SU-DHL-6 (cell line): ENCODE results near the gene C2orf92.

Experiments
- CTCF ChIP-seq: fragments of 200-600 bp; sonication (generic); IDR thresholded peaks from one replicate; pipeline ENCODE4 v1.5.1; 2017; ENCODE audit warnings: antibody characterized with exemption, mild to moderate bottlenecking, low read length, moderate library complexity; ENCODE audit not compliant: insufficient read depth, poor library complexity, severe bottlenecking
- EZH2phosphoT487 ChIP-seq: fragments of 200-600 bp; sonication (generic), shearing (Covaris generic); conservative IDR thresholded peaks from 2 replicates; pipeline ENCODE4 v1.6.1; 2018; ENCODE audit warnings: mild to moderate bottlenecking, antibody characterized with exemption, low read length, moderate library complexity, mixed read lengths

GRCh38 chr2:97735161-97735561, 65.6 kb downstream of the C2orf92 start:
- no peak for TF ChIP-seq CTCF
- no peak for TF ChIP-seq EZH2phosphoT487
